Thyroid gland (tissue), 4 donors: ENCODE results near the gene CD59. TPM values are rescaled to one million over a fixed set of nuclear protein-coding genes. Genes with fewer than 3 reads are reported as not detected.

Experiments
- DNase-seq, 2 donors: peaks; one replicate each; pipeline ENCODE4 v3.0.0-alpha.2; 2019
- H3K27ac ChIP-seq, 3 donors: fragments of 200-600 bp; sonication (generic); 1 replicate in 2 of 3; 2 replicates in 1 of 3; pipeline ENCODE4 v1.5.1; 2016 to 2019; ENCODE audit warnings: mild to moderate bottlenecking in 1 of 3, moderate library complexity in 1 of 3
- H3K27me3 ChIP-seq: fragments of 200-600 bp; sonication (generic); one replicate; pipeline ENCODE4 v1.5.1; 2019
- H3K36me3 ChIP-seq, 2 donors: fragments of 200-600 bp; sonication (generic); one replicate each; pipeline ENCODE4 v1.5.1; 2016 to 2019
- H3K4me1 ChIP-seq, 2 donors: fragments of 200-600 bp; sonication (generic); one replicate each; pipeline ENCODE4 v1.5.1; 2017 to 2019
- H3K4me3 ChIP-seq, 3 donors: fragments of 200-600 bp; sonication (generic); replicated peaks in 1 of 3; 1 replicate in 2 of 3; 2 replicates in 1 of 3; pipeline ENCODE4 v1.5.1; 2016; ENCODE audit warnings: mild to moderate bottlenecking in 1 of 3
- H3K9me3 ChIP-seq: fragments of 200-600 bp; sonication (generic); one replicate; pipeline ENCODE4 v1.5.1; 2017
- CTCF ChIP-seq, 6 experiments: fragments of 200-600 bp in 3 of 6; fragments of 450-650 bp in 3 of 6; sonication (generic) in 3 of 6; IDR thresholded peaks; one replicate each; pipeline ENCODE4 v1.5.1; 2016 to 2019; ENCODE audit warnings: antibody characterized with exemption in 6 of 6, mild to moderate bottlenecking in 2 of 6, inconsistent platforms in 1 of 6, moderate library complexity in 1 of 6
- POLR2A ChIP-seq, 2 donors: fragments of 450-650 bp; IDR thresholded peaks; one replicate each; pipeline ENCODE4 v1.6.1; 2017; ENCODE audit warnings: antibody characterized with exemption in 2 of 2, mild to moderate bottlenecking in 2 of 2, moderate library complexity in 1 of 2
- WGBS, 2 donors: methylation state at CpG; one replicate each; pipeline ENCODE4 v1.1.5; 2017; 5-methylcytosine and 5-hydroxymethylcytosine counted together
- intact Hi-C: fragments of 100-400 bp; cut with DNase I; formaldehyde crosslinking; loops from one replicate; pipeline ENCODE4 v1.15.1; 2023
- total RNA-seq, 4 donors: library from RNA; depleted of rRNA; stranded (reverse); fragments of >200 nt; gene quantifications; one replicate each; pipeline ENCODE4 v1.2.3, GENCODE V29; 2016

The CD59 gene
- 100 to 1,000 TPM; 367 to 562 (median 504) TPM for total RNA-seq

- H3K4me1 ChIP-seq: peaks cover 22 to 28% of the 10 kb centered on the region in 2 donors
- peak; percentile 98 to 99 for DNase-seq
- H3K4me3 ChIP-seq: peak within 1 kb of the TSS; percentile 51 to 89 (median 66)
- H3K9me3 ChIP-seq: no peaks in the 10 kb centered on the region
- TF ChIP-seq CTCF (IDR thresholded peaks at IDR 0.05) (no peak), POLR2A (IDR thresholded peaks at IDR 0.05) (peak; percentile 79 to 98)
- intact Hi-C loops: no loop called here
- no peaks in the 10 kb centered on the region for H3K36me3 ChIP-seq
- WGBS, 2 donors: 4% methylated on average over 13 to 14 of the region's 48 CpGs
- no peaks in the 10 kb centered on the region for H3K27me3 ChIP-seq
- peak within 1 kb of the TSS; percentile 91 to 97 (median 97) for H3K27ac ChIP-seq
Measured at GRCh38 chr11:33736148-33736812, at the start of gene CD59. Gene CD59 (minus strand): TSS chr11:33736423. CDS start chr11:33722445, 13,978 bp downstream.

- H3K4me3 ChIP-seq: no peak overlapping the region
- no peaks in the 10 kb centered on the region for H3K9me3 ChIP-seq
- WGBS, 2 donors: 71 to 80% methylated on average over 3 of the region's 3 CpGs
- no peaks in the 10 kb centered on the region for H3K36me3 ChIP-seq
- no peak overlapping the region for H3K27ac ChIP-seq
- no peak for DNase-seq
- no peak for TF ChIP-seq POLR2A (IDR thresholded peaks at IDR 0.05)
- no peak for TF ChIP-seq CTCF (IDR thresholded peaks at IDR 0.05)
- intact Hi-C loops: no loop called here
- no peaks in the 10 kb centered on the region for H3K4me1 ChIP-seq
- no peaks in the 10 kb centered on the region for H3K27me3 ChIP-seq
Measured at GRCh38 chr11:33785609-33786008, 49.4 kb upstream of the CD59 start.

GRCh38 chr11:33779849-33780528 is 43.8 kb upstream of the CD59 start:
- Histone ChIP-seq H3K27me3 (no peaks in the 10 kb centered on the region), H3K4me1 (peaks cover 0 to 6% of the 10 kb centered on the region in 2 donors), H3K27ac (no peak overlapping the region), H3K9me3 (no peaks in the 10 kb centered on the region), H3K4me3 (no peak overlapping the region), H3K36me3 (no peaks in the 10 kb centered on the region)
- intact Hi-C loops: no loop called here
- no peak for TF ChIP-seq POLR2A (IDR thresholded peaks at IDR 0.05)
- TF ChIP-seq CTCF (IDR thresholded peaks at IDR 0.05): no peak
- 62 to 66% methylated on average over 7 of the region's 7 CpGs for WGBS, 2 donors
- DNase-seq: no peak

- no peaks in the 10 kb centered on the region for H3K36me3 ChIP-seq
- no peaks in the 10 kb centered on the region for H3K9me3 ChIP-seq
- peaks cover 0 to 8% of the 10 kb centered on the region in 2 donors for H3K4me1 ChIP-seq
- H3K4me3 ChIP-seq: no peak overlapping the region
- no peak overlapping the region for H3K27ac ChIP-seq
- DNase-seq: no peak
- no peak for TF ChIP-seq CTCF (IDR thresholded peaks at IDR 0.05)
- no peak for TF ChIP-seq POLR2A (IDR thresholded peaks at IDR 0.05)
- no peaks in the 10 kb centered on the region for H3K27me3 ChIP-seq
- intact Hi-C loops: no loop called here
- WGBS, 2 donors: 27 to 44% methylated on average over 5 of the region's 5 CpGs
Measured at GRCh38 chr11:33778675-33779074, 42.5 kb upstream of the CD59 start.

- intact Hi-C loops: no loop called here
- DNase-seq: no peak
Measured at GRCh38 chr11:33777906-33778305, 41.7 kb upstream of the CD59 start.

More at GRCh38 chr11:33777906-33778305, 41.7 kb upstream of the CD59 start:
- no peaks in the 10 kb centered on the region for H3K9me3 ChIP-seq
- peaks cover 0 to 13% of the 10 kb centered on the region in 2 donors for H3K4me1 ChIP-seq
- no peaks in the 10 kb centered on the region for H3K27me3 ChIP-seq
- TF ChIP-seq CTCF (IDR thresholded peaks at IDR 0.05) (no peak), POLR2A (IDR thresholded peaks at IDR 0.05) (no peak)
- no peak overlapping the region for H3K27ac ChIP-seq
- 72 to 74% methylated on average over 9 of the region's 9 CpGs for WGBS, 2 donors
- H3K36me3 ChIP-seq: no peaks in the 10 kb centered on the region
- H3K4me3 ChIP-seq: no peak overlapping the region
